Ovary (tissue), 9 donors: ENCODE results near the gene TBCD. TPM values are rescaled to one million over a fixed set of nuclear protein-coding genes. Genes with fewer than 3 reads are reported as not detected.
A peak's percentile ranks its signal among the peaks of the same experiment; 100 is the strongest.

ENCODE experiments used
- DNase-seq, 5 donors: peaks; one replicate each; pipeline ENCODE4 v3.0.0-alpha.2; 2019 to 2020
- H3K27ac ChIP-seq, 2 donors: fragments of 200-600 bp; one replicate each; pipeline versions ENCODE4 v1.5.1 to v1.8.0; 2019 to 2022
- H3K27me3 ChIP-seq: fragments of 200-600 bp; one replicate; pipeline ENCODE4 v1.8.0; 2022
- H3K36me3 ChIP-seq: fragments of 200-600 bp; sonication (generic); one replicate; pipeline ENCODE4 v1.5.1; 2019
- H3K4me1 ChIP-seq: one replicate; pipeline ENCODE4 v1.8.1; 2013; ENCODE audit warnings: mild to moderate bottlenecking, moderate library complexity; ENCODE audit not compliant: insufficient read depth
- H3K4me3 ChIP-seq: fragments of 200-600 bp; sonication (generic); one replicate; pipeline ENCODE4 v1.5.1; 2017
- H3K9me3 ChIP-seq, 2 donors: fragments of 200-600 bp in 1 of 2; sonication (generic) in 1 of 2; one replicate each; pipeline versions ENCODE4 v1.5.1 to v1.8.1; 2013 to 2019; ENCODE audit warnings: mild to moderate bottlenecking in 1 of 2, moderate library complexity in 1 of 2
- EP300 ChIP-seq: sonication (generic); formaldehyde crosslinking; IDR thresholded peaks from one replicate; pipeline ENCODE4 v1.6.1; 2017; ENCODE audit warnings: antibody characterized with exemption
- POLR2A ChIP-seq: fragments of 450-650 bp; IDR thresholded peaks from one replicate; pipeline ENCODE4 v1.6.1; 2017; ENCODE audit warnings: antibody characterized with exemption, mild to moderate bottlenecking, moderate library complexity
- WGBS, 3 donors: extraction: QIAGEN DNeasy Blood & Tissue Kit in 1 of 3; methylation state at CpG; one replicate each; pipeline versions ENCODE4 v1.1.5 to v1.1.7; 2013 to 2017; 5-methylcytosine and 5-hydroxymethylcytosine counted together
- intact Hi-C, 4 donors: fragments of 100-400 bp; cut with DNase I; formaldehyde crosslinking; loops; one replicate each; pipeline versions ENCODE4 v1.11.0 to v1.15.1; 2022 to 2023
- polyA plus RNA-seq, 2 donors: library from polyadenylated mRNA; stranded (reverse); fragments of 200-250 nt in 1 of 2; fragments of 350-450 nt in 1 of 2; fragmentation: Illumina TruSeq in 1 of 2; extraction: RNeasy Lipid Tissue Mini Kit (QIAGEN cat#74804) in 1 of 2; gene quantifications; one replicate each; pipeline ENCODE4 v1.2.3, GENCODE V29; 2013 to 2014
- total RNA-seq, 7 donors: library from RNA; depleted of rRNA in 2 of 7; stranded (reverse); fragments of >200 nt in 2 of 7; fragmentation: NEBNext Ultra II Directional in 3 of 7; extraction: Animal tissue kit (Norgen Biotek cat#: 25700) in 3 of 7; gene quantifications; one replicate each; pipeline versions ENCODE4 v1.1.0 to v1.2.4, GENCODE V29; 2016 to 2023
- TF ChIP-seq, protein P1 (sequence below), 3 donors: fragments of 450-650 bp in 2 of 3; fragments of 200-600 bp in 1 of 3; IDR thresholded peaks; one replicate each; pipeline versions ENCODE4 v1.5.1 to v1.8.0; 2016 to 2022; ENCODE audit warnings: antibody characterized with exemption in 3 of 3, mild to moderate bottlenecking in 1 of 3
- donor health status: DM: no; HTN: no; CAD: no; lungs with moderate emphysema.
- donor health status: DM: no; HTN: no; CAD: no.
- donor health status: Bipolar disorder and iron deficiency.
- donor health status: DM: yes; HTN: yes; CAD: no.
- donor health status: DM: no; HTN: no; CAD: no.
- donor health status: DM: yes; HTN: yes; CAD: no.

TBCD gene
- total and polyA plus RNA-seq, 9 donors: 29.2 to 88.3 (median 59.2) TPM

DNA sequence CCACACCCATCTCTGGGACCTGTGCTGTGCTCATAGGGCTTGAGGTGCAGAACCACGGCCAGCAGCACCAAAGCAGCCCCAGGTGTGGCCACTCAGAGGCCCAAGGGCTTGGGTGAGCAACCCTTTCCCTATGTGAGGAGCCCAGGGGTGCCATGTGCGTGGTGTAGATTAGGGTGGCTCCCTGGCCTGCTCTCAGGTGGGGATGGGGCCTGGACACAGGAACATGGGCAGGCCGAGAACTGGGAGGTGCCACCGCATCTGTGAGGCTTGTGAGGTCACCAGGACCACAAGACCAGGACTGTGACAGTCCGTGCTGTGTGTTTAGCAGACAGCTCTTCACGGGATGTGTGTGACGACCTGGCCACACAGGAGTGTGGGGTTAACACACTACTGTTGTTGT is 191.5 kb downstream of the TBCD start:
- Histone ChIP-seq H3K27me3 (no peaks in the 10 kb centered on the region), H3K27ac (no peak overlapping the region), H3K4me1 (no peaks in the 10 kb centered on the region), H3K4me3 (no peak overlapping the region), H3K9me3 (peaks cover 2 to 21% of the 10 kb centered on the region in 2 donors), H3K36me3 (no peaks in the 10 kb centered on the region)
- DNase-seq: peak in 3 of 5 donors; percentile 9 to 24 (median 13)
- 88 to 98% (median 97%) methylated on average over 7 of the region's 7 CpGs for WGBS, 3 donors
- TF ChIP-seq POLR2A (no peak), EP300 (no peak)
- TF ChIP-seq, protein P1, sequence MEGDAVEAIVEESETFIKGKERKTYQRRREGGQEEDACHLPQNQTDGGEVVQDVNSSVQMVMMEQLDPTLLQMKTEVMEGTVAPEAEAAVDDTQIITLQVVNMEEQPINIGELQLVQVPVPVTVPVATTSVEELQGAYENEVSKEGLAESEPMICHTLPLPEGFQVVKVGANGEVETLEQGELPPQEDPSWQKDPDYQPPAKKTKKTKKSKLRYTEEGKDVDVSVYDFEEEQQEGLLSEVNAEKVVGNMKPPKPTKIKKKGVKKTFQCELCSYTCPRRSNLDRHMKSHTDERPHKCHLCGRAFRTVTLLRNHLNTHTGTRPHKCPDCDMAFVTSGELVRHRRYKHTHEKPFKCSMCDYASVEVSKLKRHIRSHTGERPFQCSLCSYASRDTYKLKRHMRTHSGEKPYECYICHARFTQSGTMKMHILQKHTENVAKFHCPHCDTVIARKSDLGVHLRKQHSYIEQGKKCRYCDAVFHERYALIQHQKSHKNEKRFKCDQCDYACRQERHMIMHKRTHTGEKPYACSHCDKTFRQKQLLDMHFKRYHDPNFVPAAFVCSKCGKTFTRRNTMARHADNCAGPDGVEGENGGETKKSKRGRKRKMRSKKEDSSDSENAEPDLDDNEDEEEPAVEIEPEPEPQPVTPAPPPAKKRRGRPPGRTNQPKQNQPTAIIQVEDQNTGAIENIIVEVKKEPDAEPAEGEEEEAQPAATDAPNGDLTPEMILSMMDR (IDR thresholded peaks at IDR 0.05): no peak
- intact Hi-C loops: no loop called here

DNA sequence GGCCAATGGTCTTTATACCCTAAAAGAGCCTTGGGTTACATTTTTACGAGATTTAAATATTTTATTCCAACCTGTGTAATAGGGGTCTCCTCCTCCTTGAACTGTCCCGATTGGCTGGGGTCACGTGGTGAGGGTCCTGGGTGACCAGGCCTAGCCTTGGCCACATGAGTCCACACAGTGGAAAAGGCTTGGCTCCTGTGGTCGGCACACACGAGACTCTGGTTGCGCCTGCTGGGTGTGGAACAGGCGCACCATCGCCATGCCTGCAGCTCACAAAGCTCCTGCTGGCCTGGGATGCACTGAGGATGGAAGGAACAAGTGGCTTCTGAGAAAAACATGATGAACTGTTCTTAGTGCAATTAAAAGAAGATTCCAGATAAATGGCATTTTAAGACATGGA is 191.9 kb downstream of the TBCD start:
- Histone ChIP-seq H3K27ac (no peak overlapping the region), H3K27me3 (no peaks in the 10 kb centered on the region), H3K9me3 (peaks cover 2 to 21% of the 10 kb centered on the region in 2 donors), H3K4me1 (no peaks in the 10 kb centered on the region), H3K4me3 (no peak overlapping the region), H3K36me3 (no peaks in the 10 kb centered on the region)
- peak in 3 of 5 donors; percentile 6 to 14 (median 10) for DNase-seq
- 90 to 93% (median 91%) methylated on average over 8 of the region's 8 CpGs for WGBS, 3 donors
- intact Hi-C loops: no loop called here
- TF ChIP-seq POLR2A: no peak
- no peak for TF ChIP-seq EP300
- TF ChIP-seq, protein P1 (IDR thresholded peaks at IDR 0.05): no peak

- no peaks in the 10 kb centered on the region for H3K4me1 ChIP-seq
- H3K27me3 ChIP-seq: no peaks in the 10 kb centered on the region
- no peak overlapping the region for H3K4me3 ChIP-seq
- intact Hi-C loops: no loop called here
- DNase-seq: no peak
- TF ChIP-seq POLR2A (no peak), EP300 (no peak)
- no peaks in the 10 kb centered on the region for H3K36me3 ChIP-seq
- peaks cover 2 to 21% of the 10 kb centered on the region in 2 donors for H3K9me3 ChIP-seq
- no peak overlapping the region for H3K27ac ChIP-seq
Observed at GRCh38 chr17:82944990-82945389, 193.1 kb downstream of the TBCD start.

DNA sequence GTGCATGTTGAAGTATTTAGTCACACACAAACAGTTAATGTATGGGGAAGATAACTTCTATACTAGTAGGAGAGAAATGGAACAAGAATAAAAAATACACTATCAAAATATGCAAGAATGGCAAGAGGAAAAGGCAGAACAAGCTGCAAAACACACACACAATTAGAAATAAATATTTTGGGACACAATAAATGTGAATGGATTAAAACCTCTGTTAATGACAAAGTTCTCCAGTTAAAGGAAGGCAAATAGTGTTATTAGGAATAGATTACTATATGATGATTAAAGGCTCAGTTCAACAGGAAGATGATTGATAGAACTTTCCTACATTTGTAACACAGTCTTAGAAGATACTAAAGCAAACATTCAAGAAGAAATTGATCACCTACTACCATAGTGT is 194.2 kb downstream of the TBCD start:
- intact Hi-C loops: no loop called here
- H3K9me3 ChIP-seq: peaks cover 2 to 21% of the 10 kb centered on the region in 2 donors
- no peak overlapping the region for H3K4me3 ChIP-seq
- TF ChIP-seq POLR2A (no peak), EP300 (no peak)
- TF ChIP-seq, protein P1 (IDR thresholded peaks at IDR 0.05): no peak
- no peak overlapping the region for H3K27ac ChIP-seq
- no peaks in the 10 kb centered on the region for H3K27me3 ChIP-seq
- no peak for DNase-seq
- H3K4me1 ChIP-seq: no peaks in the 10 kb centered on the region
- no peaks in the 10 kb centered on the region for H3K36me3 ChIP-seq

- DNase-seq: peak in 3 of 5 donors; percentile 11 to 28 (median 17)
- WGBS, 3 donors: 95 to 98% (median 96%) methylated on average over 10 to 11 of the region's 11 CpGs
- Histone ChIP-seq H3K4me1 (no peaks in the 10 kb centered on the region), H3K27me3 (no peaks in the 10 kb centered on the region), H3K4me3 (no peak overlapping the region), H3K36me3 (no peaks in the 10 kb centered on the region), H3K9me3 (peaks cover 2 to 21% of the 10 kb centered on the region in 2 donors), H3K27ac (no peak overlapping the region)
- intact Hi-C loops: no loop called here
- TF ChIP-seq POLR2A (no peak), EP300 (no peak)
- TF ChIP-seq, protein P1 (IDR thresholded peaks at IDR 0.05): no peak
Observed at GRCh38 chr17:82947051-82947991, 195.5 kb downstream of the TBCD start.
